NCI-H1930 (cell line): ENCODE data around the gene RBBP5.

Experiments
- DNase-seq, 2 experiments: peaks; one replicate each; lab custom pipeline; 2025; lab: John Stamatoyannopoulos, UW

Gene RBBP5

GRCh38 chr1:205074084-205074483 lies 47.7 kb downstream of the RBBP5 start:
- no peak for DNase-seq

- DNase-seq: no peak
These were observed 48.3 kb downstream of the RBBP5 start for GRCh38 chr1:205073511-205073910.

- DNase-seq: no peak
These were observed 48.9 kb downstream of the RBBP5 start for GRCh38 chr1:205072881-205073280.

GRCh38 chr1:205072286-205072685 lies 49.5 kb downstream of the RBBP5 start:
- no peak for DNase-seq

- DNase-seq: no peak
These were observed 50.0 kb downstream of the RBBP5 start for GRCh38 chr1:205071801-205072200.

GRCh38 chr1:205071028-205071409 lies 50.8 kb downstream of the RBBP5 start:
- no peak for DNase-seq

- DNase-seq: no peak
These were observed 52.2 kb downstream of the RBBP5 start for GRCh38 chr1:205069371-205070125.

GRCh38 chr1:205068457-205069040 lies 53.2 kb downstream of the RBBP5 start:
- no peak for DNase-seq

- no peak for DNase-seq
These were observed 53.8 kb downstream of the RBBP5 start for GRCh38 chr1:205068001-205068400.

GRCh38 chr1:205067031-205067430 lies 54.7 kb downstream of the RBBP5 start:
- DNase-seq: no peak

GRCh38 chr1:205066141-205066818 lies 55.5 kb downstream of the RBBP5 start:
- no peak for DNase-seq

- DNase-seq: no peak
These were observed 56.1 kb downstream of the RBBP5 start for GRCh38 chr1:205065666-205066065.

GRCh38 chr1:205064741-205065316 lies 56.9 kb downstream of the RBBP5 start:
- no peak for DNase-seq

- DNase-seq: no peak
These were observed 57.5 kb downstream of the RBBP5 start for GRCh38 chr1:205064301-205064700.

- no peak for DNase-seq
These were observed 58.9 kb downstream of the RBBP5 start for GRCh38 chr1:205062895-205063294.

- DNase-seq: no peak
These were observed 59.5 kb downstream of the RBBP5 start for GRCh38 chr1:205062319-205062718.

GRCh38 chr1:205061665-205062069 lies 60.1 kb downstream of the RBBP5 start:
- peak; percentile 56 to 63 for DNase-seq

- DNase-seq: no peak
These were observed 60.6 kb downstream of the RBBP5 start for GRCh38 chr1:205061227-205061626.

GRCh38 chr1:205060746-205061145 lies 61.0 kb downstream of the RBBP5 start:
- DNase-seq: no peak

- no peak for DNase-seq
These were observed 62.1 kb downstream of the RBBP5 start for GRCh38 chr1:205059660-205060059.

- DNase-seq: no peak
These were observed 62.9 kb downstream of the RBBP5 start for GRCh38 chr1:205058853-205059252.

- DNase-seq: no peak
These were observed 63.8 kb downstream of the RBBP5 start for GRCh38 chr1:205057808-205058575.
